Mesendoderm (in vitro differentiated cells): ENCODE results near the gene PTPRM.

Experiments used
- DNase-seq: peaks from one replicate; pipeline ENCODE4 v3.0.0; 2013
- H2AK5ac ChIP-seq: 2 replicates; pipeline ENCODE4 v1.6.1; 2013; ENCODE audit warnings: low read length, inconsistent platforms
- H2BK120ac ChIP-seq: 2 replicates; pipeline ENCODE4 v1.6.1; 2013; ENCODE audit warnings: low read depth, mild to moderate bottlenecking, low read length, moderate library complexity, mixed read lengths
- H2BK15ac ChIP-seq: replicated peaks from 2 replicates; pipeline ENCODE4 v1.6.1; 2013; ENCODE audit warnings: low read depth, mild to moderate bottlenecking, moderate library complexity
- H2BK5ac ChIP-seq: 2 replicates; pipeline ENCODE4 v1.6.1; 2013; ENCODE audit warnings: low read length, inconsistent platforms
- H3K18ac ChIP-seq: 2 replicates; pipeline ENCODE4 v1.6.1; 2013; ENCODE audit warnings: mild to moderate bottlenecking, low read length, mixed read lengths
- H3K23ac ChIP-seq: one replicate; pipeline ENCODE4 v1.6.1; 2013; ENCODE audit warnings: low read length
- H3K27ac ChIP-seq: 2 replicates; pipeline ENCODE4 v1.5.1; 2013; ENCODE audit warnings: low read depth, mild to moderate bottlenecking, inconsistent platforms, low read length, moderate library complexity
- H3K27me3 ChIP-seq: 2 replicates; pipeline ENCODE4 v1.6.1; 2013; ENCODE audit warnings: low read length, control low read depth, mild to moderate bottlenecking, inconsistent platforms; ENCODE audit not compliant: insufficient read depth, poor library complexity
- H3K36me3 ChIP-seq: 2 replicates; pipeline ENCODE4 v1.6.1; 2013; ENCODE audit warnings: low read length, inconsistent platforms; ENCODE audit not compliant: control insufficient read depth, insufficient read depth
- H3K4ac ChIP-seq: one replicate; pipeline ENCODE4 v1.6.1; 2013; ENCODE audit warnings: low read depth, mild to moderate bottlenecking, low read length, moderate library complexity
- H3K4me1 ChIP-seq: 2 replicates; pipeline ENCODE4 v1.6.1; 2013; ENCODE audit warnings: low read depth, low read length, inconsistent platforms; ENCODE audit not compliant: control insufficient read depth
- H3K4me2 ChIP-seq: 2 replicates; pipeline ENCODE4 v1.6.1; 2013; ENCODE audit warnings: low read length
- H3K4me3 ChIP-seq: 2 replicates; pipeline ENCODE4 v1.5.1; 2013; ENCODE audit warnings: mild to moderate bottlenecking, low read length
- H3K56ac ChIP-seq: one replicate; pipeline ENCODE4 v1.6.1; 2013; ENCODE audit warnings: low read length
- H3K79me1 ChIP-seq: 2 replicates; pipeline ENCODE4 v1.6.1; 2013; ENCODE audit warnings: low read length, inconsistent platforms
- H3K79me2 ChIP-seq: 2 replicates; pipeline ENCODE4 v1.6.1; 2013; ENCODE audit warnings: mild to moderate bottlenecking, low read length; ENCODE audit not compliant: control insufficient read depth, insufficient read depth
- H3K9ac ChIP-seq: 2 replicates; pipeline ENCODE4 v1.6.1; 2013; ENCODE audit warnings: low read length, inconsistent platforms
- H4K5ac ChIP-seq: one replicate; pipeline ENCODE4 v1.6.1; 2013; ENCODE audit warnings: low read length
- H4K8ac ChIP-seq: one replicate; pipeline ENCODE4 v1.6.1; 2013; ENCODE audit warnings: low read depth, mild to moderate bottlenecking, control low read depth, low read length, moderate library complexity
- WGBS: extraction: QIAGEN DNeasy Blood & Tissue Kit; methylation state at CpG from one replicate; pipeline ENCODE4 v1.1.7; 2013; ENCODE audit warnings: low lambda C conversion rate, missing lambda C conversion rate; ENCODE audit not compliant: insufficient coverage; ENCODE audit errors: extremely low coverage; 5-methylcytosine and 5-hydroxymethylcytosine counted together

PTPRM gene

DNA sequence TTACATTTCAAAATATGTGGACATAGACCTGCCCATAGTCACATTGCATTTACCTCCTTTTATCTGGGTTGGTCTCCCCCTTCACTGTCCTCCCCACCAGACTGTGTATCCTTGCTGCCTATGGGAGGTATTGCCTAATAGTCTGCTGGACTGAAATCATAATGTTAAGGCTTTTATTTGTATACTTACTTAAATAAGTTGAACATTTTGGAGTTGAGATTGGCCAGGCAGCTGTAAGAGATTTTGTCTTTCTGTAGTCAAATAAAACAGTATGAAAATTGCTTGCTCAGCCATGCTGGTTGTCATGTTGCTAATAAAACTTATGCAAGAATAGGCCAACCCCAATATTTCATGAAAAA is 280.9 kb downstream of the PTPRM start:
- H3K79me1 ChIP-seq: no peaks in the 10 kb centered on the region
- H2BK120ac ChIP-seq: no peak overlapping the region
- no peak overlapping the region for H3K18ac ChIP-seq
- no peak overlapping the region for H3K4me3 ChIP-seq
- H3K9ac ChIP-seq: no peak overlapping the region
- H3K27ac ChIP-seq: no peak overlapping the region
- H4K8ac ChIP-seq: no peak overlapping the region
- no peaks in the 10 kb centered on the region for H3K4me1 ChIP-seq
- DNase-seq: no peak
- no peak overlapping the region for H3K23ac ChIP-seq
- no peak overlapping the region for H2AK5ac ChIP-seq
- no peak overlapping the region for H3K4ac ChIP-seq
- no peak overlapping the region for H2BK15ac ChIP-seq
- H3K27me3 ChIP-seq: no peaks in the 10 kb centered on the region
- no peak overlapping the region for H4K5ac ChIP-seq
- no peak overlapping the region for H2BK5ac ChIP-seq
- no peaks in the 10 kb centered on the region for H3K79me2 ChIP-seq
- H3K56ac ChIP-seq: no peak overlapping the region
- H3K4me2 ChIP-seq: no peak overlapping the region
- no peaks in the 10 kb centered on the region for H3K36me3 ChIP-seq

GRCh38 chr18:7850446-7850845 is 283.3 kb downstream of the PTPRM start:
- H4K8ac ChIP-seq: no peak overlapping the region
- H2BK15ac ChIP-seq: no peak overlapping the region
- H3K27me3 ChIP-seq: no peaks in the 10 kb centered on the region
- no peak overlapping the region for H3K18ac ChIP-seq
- H3K79me2 ChIP-seq: no peaks in the 10 kb centered on the region
- H3K4ac ChIP-seq: no peak overlapping the region
- no peak overlapping the region for H3K4me3 ChIP-seq
- no peak overlapping the region for H3K27ac ChIP-seq
- H2AK5ac ChIP-seq: no peak overlapping the region
- H3K56ac ChIP-seq: no peak overlapping the region
- H3K4me2 ChIP-seq: no peak overlapping the region
- H3K36me3 ChIP-seq: no peaks in the 10 kb centered on the region
- no peak overlapping the region for H3K23ac ChIP-seq
- H2BK120ac ChIP-seq: no peak overlapping the region
- no peaks in the 10 kb centered on the region for H3K4me1 ChIP-seq
- H3K9ac ChIP-seq: no peak overlapping the region
- no peak for DNase-seq
- no peak overlapping the region for H2BK5ac ChIP-seq
- H4K5ac ChIP-seq: no peak overlapping the region
- H3K79me1 ChIP-seq: no peaks in the 10 kb centered on the region

DNA sequence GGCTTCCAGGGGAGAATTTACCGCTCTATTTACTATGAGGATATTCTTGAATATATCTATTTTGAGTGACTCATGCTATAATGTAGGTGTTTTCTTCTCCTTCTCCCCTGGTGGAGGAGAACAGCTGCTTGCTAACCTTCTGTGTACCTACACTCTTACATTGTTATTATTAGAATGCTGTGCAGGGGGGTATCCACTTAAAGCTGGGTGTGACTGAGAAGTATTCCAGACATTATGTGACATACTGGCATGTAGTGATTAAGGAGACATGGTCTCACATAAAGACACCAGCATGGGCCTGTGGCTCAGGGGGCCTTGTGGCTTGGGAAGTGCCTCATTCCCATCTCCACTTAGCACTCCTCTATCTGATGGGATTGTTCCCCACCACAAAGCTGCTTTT is 287.9 kb downstream of the PTPRM start:
- H4K8ac ChIP-seq: no peak overlapping the region
- no peak for DNase-seq
- H3K56ac ChIP-seq: no peak overlapping the region
- H3K4me1 ChIP-seq: no peaks in the 10 kb centered on the region
- H3K4ac ChIP-seq: no peak overlapping the region
- H3K18ac ChIP-seq: no peak overlapping the region
- H3K23ac ChIP-seq: no peak overlapping the region
- no peaks in the 10 kb centered on the region for H3K36me3 ChIP-seq
- no peak overlapping the region for H2BK15ac ChIP-seq
- no peak overlapping the region for H2BK120ac ChIP-seq
- H3K79me2 ChIP-seq: no peaks in the 10 kb centered on the region
- H3K9ac ChIP-seq: no peak overlapping the region
- H3K79me1 ChIP-seq: no peaks in the 10 kb centered on the region
- WGBS: no CpG with 5 or more reads among the region's 1 CpG
- no peak overlapping the region for H3K4me2 ChIP-seq
- no peak overlapping the region for H3K4me3 ChIP-seq
- H4K5ac ChIP-seq: no peak overlapping the region
- no peaks in the 10 kb centered on the region for H3K27me3 ChIP-seq
- H2BK5ac ChIP-seq: no peak overlapping the region
- no peak overlapping the region for H3K27ac ChIP-seq
- H2AK5ac ChIP-seq: no peak overlapping the region

DNA sequence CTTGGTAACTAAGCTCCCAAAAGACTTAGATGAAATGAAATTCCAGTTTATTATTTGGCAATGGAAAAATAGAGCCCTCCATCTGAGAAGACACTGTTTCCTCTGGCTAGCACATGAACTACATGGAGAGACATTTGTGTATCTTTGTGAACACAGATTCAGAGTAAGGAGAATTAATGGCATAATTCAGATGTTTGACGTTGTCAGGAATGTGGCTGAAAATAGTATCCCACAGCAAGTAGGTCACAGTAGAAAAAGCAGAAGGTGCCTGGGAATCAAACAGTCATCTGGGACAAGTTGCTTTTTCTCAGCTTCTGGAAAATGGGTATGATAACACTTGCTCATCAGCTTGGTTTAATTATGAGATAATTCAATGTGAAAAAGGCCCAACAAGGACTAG is 288.6 kb downstream of the PTPRM start:
- no peak for DNase-seq
- Histone ChIP-seq H3K56ac (no peak overlapping the region), H2AK5ac (no peak overlapping the region), H3K18ac (no peak overlapping the region), H3K4ac (no peak overlapping the region), H3K23ac (no peak overlapping the region), H3K4me1 (no peaks in the 10 kb centered on the region), H3K79me1 (no peaks in the 10 kb centered on the region), H3K9ac (no peak overlapping the region), H2BK120ac (no peak overlapping the region), H4K8ac (no peak overlapping the region), H3K79me2 (no peaks in the 10 kb centered on the region), H2BK5ac (no peak overlapping the region), H3K27me3 (no peaks in the 10 kb centered on the region), H4K5ac (no peak overlapping the region), H3K4me3 (no peak overlapping the region), H3K4me2 (no peak overlapping the region), H3K36me3 (no peaks in the 10 kb centered on the region), H3K27ac (no peak overlapping the region), H2BK15ac (no peak overlapping the region)
- no CpG with 5 or more reads among the region's 1 CpG for WGBS

GRCh38 chr18:7856116-7856515 is 289.0 kb downstream of the PTPRM start:
- Histone ChIP-seq H4K5ac (no peak overlapping the region), H3K36me3 (no peaks in the 10 kb centered on the region), H2BK120ac (no peak overlapping the region), H2AK5ac (no peak overlapping the region), H3K56ac (no peak overlapping the region), H3K79me1 (no peaks in the 10 kb centered on the region), H3K4me2 (no peak overlapping the region), H3K4me1 (no peaks in the 10 kb centered on the region), H2BK15ac (no peak overlapping the region), H3K18ac (no peak overlapping the region), H3K9ac (no peak overlapping the region), H4K8ac (no peak overlapping the region), H3K4ac (no peak overlapping the region), H3K27ac (no peak overlapping the region), H3K79me2 (no peaks in the 10 kb centered on the region), H3K27me3 (no peaks in the 10 kb centered on the region), H2BK5ac (no peak overlapping the region), H3K23ac (no peak overlapping the region), H3K4me3 (no peak overlapping the region)
- DNase-seq: no peak
- no CpG with 5 or more reads among the region's 3 CpGs for WGBS

GRCh38 chr18:7856733-7857132 is 289.6 kb downstream of the PTPRM start:
- no peak overlapping the region for H2BK120ac ChIP-seq
- no peak overlapping the region for H4K8ac ChIP-seq
- H3K79me2 ChIP-seq: no peaks in the 10 kb centered on the region
- no peaks in the 10 kb centered on the region for H3K36me3 ChIP-seq
- H3K79me1 ChIP-seq: no peaks in the 10 kb centered on the region
- no peak overlapping the region for H4K5ac ChIP-seq
- no peak overlapping the region for H3K4ac ChIP-seq
- no CpG with 5 or more reads among the region's 2 CpGs for WGBS
- H3K23ac ChIP-seq: no peak overlapping the region
- H3K27me3 ChIP-seq: no peaks in the 10 kb centered on the region
- no peak overlapping the region for H3K4me2 ChIP-seq
- H2BK5ac ChIP-seq: no peak overlapping the region
- no peak overlapping the region for H3K4me3 ChIP-seq
- no peak overlapping the region for H3K18ac ChIP-seq
- peak; percentile 33 for DNase-seq
- H2AK5ac ChIP-seq: no peak overlapping the region
- no peaks in the 10 kb centered on the region for H3K4me1 ChIP-seq
- H3K27ac ChIP-seq: no peak overlapping the region
- no peak overlapping the region for H3K56ac ChIP-seq
- no peak overlapping the region for H3K9ac ChIP-seq
- no peak overlapping the region for H2BK15ac ChIP-seq
